Spleen (tissue), 11 donors: ENCODE results near the gene DHRSX. TPM values are rescaled to one million over a fixed set of nuclear protein-coding genes. Genes with fewer than 3 reads are reported as not detected.

Experiments used
- DNase-seq: peaks from one replicate; pipeline ENCODE4 v3.0.0-alpha.2; 2020
- H3K27ac ChIP-seq, 8 donors: fragments of 200-600 bp; sonication (generic) in 7 of 8; 1 replicate in 4 of 8; 2 replicates in 4 of 8; pipeline versions ENCODE4 v1.5.0 to v1.8.0; 2016 to 2021; ENCODE audit warnings: inconsistent platforms in 4 of 8, mild to moderate bottlenecking in 4 of 8, moderate library complexity in 1 of 8
- H3K27me3 ChIP-seq, 7 donors: fragments of 200-600 bp; sonication (generic) in 6 of 7; replicated peaks in 1 of 7; 1 replicate in 4 of 7; 2 replicates in 3 of 7; pipeline versions ENCODE4 v1.5.0 to v1.8.0; 2016 to 2021; ENCODE audit warnings: inconsistent platforms in 3 of 7, mild to moderate bottlenecking in 1 of 7
- H3K36me3 ChIP-seq, 6 donors: fragments of 200-600 bp; sonication (generic) in 5 of 6; 1 replicate in 4 of 6; 2 replicates in 2 of 6; pipeline versions ENCODE4 v1.5.0 to v1.8.0; 2016 to 2021; ENCODE audit warnings: inconsistent platforms in 2 of 6
- H3K4me1 ChIP-seq, 6 donors: fragments of 200-600 bp; sonication (generic) in 5 of 6; 1 replicate in 3 of 6; 2 replicates in 3 of 6; pipeline versions ENCODE4 v1.5.0 to v1.8.0; 2016 to 2021; ENCODE audit warnings: inconsistent platforms in 3 of 6
- H3K4me3 ChIP-seq, 8 donors: fragments of 200-600 bp; sonication (generic) in 7 of 8; 1 replicate in 4 of 8; 2 replicates in 4 of 8; pipeline versions ENCODE4 v1.5.0 to v1.8.0; 2016 to 2021; ENCODE audit warnings: inconsistent platforms in 4 of 8, mild to moderate bottlenecking in 4 of 8, moderate library complexity in 2 of 8
- H3K9me3 ChIP-seq, 8 donors: fragments of 200-600 bp; sonication (generic) in 7 of 8; 1 replicate in 4 of 8; 2 replicates in 4 of 8; pipeline versions ENCODE4 v1.5.0 to v1.8.0; 2016 to 2021; ENCODE audit warnings: inconsistent platforms in 4 of 8
- CTCF ChIP-seq, 11 experiments: fragments of 200-600 bp in 7 of 11; fragments of 450-650 bp in 4 of 11; sonication (generic) in 4 of 11; IDR thresholded peaks in 8 of 11; conservative IDR thresholded peaks in 3 of 11; 1 replicate in 7 of 11; 2 replicates in 4 of 11; pipeline versions ENCODE4 v1.4.0 to v1.8.0; 2016 to 2021; ENCODE audit warnings: antibody characterized with exemption in 11 of 11, inconsistent platforms in 4 of 11, mild to moderate bottlenecking in 1 of 11
- POLR2A ChIP-seq, 3 donors: fragments of 450-650 bp; IDR thresholded peaks; one replicate each; pipeline ENCODE4 v1.5.1; 2017; ENCODE audit warnings: antibody characterized with exemption in 3 of 3, mild to moderate bottlenecking in 1 of 3
- POLR2AphosphoS5 ChIP-seq, 3 donors: sonication (generic); formaldehyde crosslinking; IDR thresholded peaks; one replicate each; pipeline ENCODE4 v1.5.1; 2017; ENCODE audit warnings: antibody characterized with exemption in 3 of 3
- WGBS, 5 donors: extraction: QIAGEN DNeasy Blood & Tissue Kit in 3 of 5; methylation state at CpG; one replicate each; pipeline versions ENCODE4 v1.1.5 to v1.1.7; 2013 to 2018; 5-methylcytosine and 5-hydroxymethylcytosine counted together
- intact Hi-C: fragments of 100-400 bp; cut with DNase I; formaldehyde crosslinking; loops from one replicate; pipeline ENCODE4 v1.15.0; 2023; ENCODE audit warnings: low total_unique reads
- polyA plus RNA-seq, 3 donors: library from polyadenylated mRNA; stranded (reverse); fragments of 200-250 nt; gene quantifications; one replicate each; pipeline ENCODE4 v1.2.1, GENCODE V29; 2013
- total RNA-seq, 7 donors: library from RNA; depleted of rRNA in 3 of 7; stranded (reverse); fragments of >200 nt in 3 of 7; fragmentation: NEBNext Ultra II Directional in 4 of 7; extraction: Animal tissue kit (Norgen Biotek cat#: 25700) in 4 of 7; gene quantifications; one replicate each; pipeline versions ENCODE4 v1.1.0 to v1.2.1, GENCODE V29; 2016 to 2021
- donor health status: healthy with polysubstance abuse.
- donor health status: DM: no; HTN: no; CAD: no; lungs with moderate emphysema.
- donor health status: DM: no; HTN: no; CAD: no.
- donor health status: Bipolar disorder and iron deficiency.
- donor health status: healthy.
- donor health status: DM: no; HTN: no; CAD: no.
- donor health status: DM: yes; HTN: yes; CAD: no.

DHRSX gene
- total and polyA plus RNA-seq, 10 donors: 5.5 to 29.6 (median 23.2) TPM

GRCh38 chrX:2226182-2226581, 274.6 kb downstream of the DHRSX start:
- DNase-seq: no peak
- TF ChIP-seq POLR2A (IDR thresholded peaks at IDR 0.05) (no peak), POLR2AphosphoS5 (IDR thresholded peaks at IDR 0.05) (no peak), CTCF (IDR thresholded peaks at IDR 0.05 in 8 of 11, conservative IDR thresholded peaks at IDR 0.05 in 3 of 11) (no peak)

GRCh38 chrX:2224597-2225235, 276.1 kb downstream of the DHRSX start:
- no peak overlapping the region for H3K4me3 ChIP-seq
- peaks cover 4 to 67% (median 25%) of the 10 kb centered on the region in 6 donors for H3K36me3 ChIP-seq
- no peaks in the 10 kb centered on the region for H3K27me3 ChIP-seq
- 88 to 99% (median 95%) methylated on average over 9 of the region's 9 CpGs for WGBS, 5 donors
- no peak overlapping the region for H3K27ac ChIP-seq
- TF ChIP-seq CTCF (IDR thresholded peaks at IDR 0.05 in 8 of 11, conservative IDR thresholded peaks at IDR 0.05 in 3 of 11): no peak
- TF ChIP-seq POLR2AphosphoS5 (IDR thresholded peaks at IDR 0.05): no peak
- no peak for TF ChIP-seq POLR2A (IDR thresholded peaks at IDR 0.05)
- DNase-seq: no peak
- peaks cover 4 to 61% (median 43%) of the 10 kb centered on the region in 8 donors for H3K9me3 ChIP-seq
- H3K4me1 ChIP-seq: no peaks in the 10 kb centered on the region
- intact Hi-C loops: no loop called here

More at GRCh38 chrX:2226182-2226581, 274.6 kb downstream of the DHRSX start:
- H3K36me3 ChIP-seq: peaks cover 0 to 65% (median 15%) of the 10 kb centered on the region in 6 donors
- H3K27ac ChIP-seq: no peak overlapping the region
- H3K27me3 ChIP-seq: no peaks in the 10 kb centered on the region
- WGBS, 5 donors: 83 to 92% (median 84%) methylated on average over 9 of the region's 9 CpGs
- H3K9me3 ChIP-seq: peaks cover 0 to 55% (median 36%) of the 10 kb centered on the region in 8 donors
- H3K4me3 ChIP-seq: no peak overlapping the region
- intact Hi-C loops: no loop called here
- H3K4me1 ChIP-seq: no peaks in the 10 kb centered on the region

- Histone ChIP-seq H3K4me1 (no peaks in the 10 kb centered on the region), H3K4me3 (no peak overlapping the region), H3K27ac (no peak overlapping the region), H3K27me3 (no peaks in the 10 kb centered on the region), H3K36me3 (peaks cover 4 to 67% (median 26%) of the 10 kb centered on the region in 6 donors), H3K9me3 (peaks cover 7 to 61% (median 48%) of the 10 kb centered on the region in 8 donors)
- no peak for TF ChIP-seq POLR2A (IDR thresholded peaks at IDR 0.05)
- no peak for TF ChIP-seq CTCF (IDR thresholded peaks at IDR 0.05 in 8 of 11, conservative IDR thresholded peaks at IDR 0.05 in 3 of 11)
- no peak for TF ChIP-seq POLR2AphosphoS5 (IDR thresholded peaks at IDR 0.05)
- intact Hi-C loops: no loop called here
- 27 to 60% (median 35%) methylated on average over 6 to 7 of the region's 7 CpGs for WGBS, 5 donors
- no peak for DNase-seq
These were observed 276.6 kb downstream of the DHRSX start for GRCh38 chrX:2224161-2224560.

- H3K4me3 ChIP-seq: no peak overlapping the region
- DNase-seq: no peak
- H3K9me3 ChIP-seq: peaks cover 7 to 84% (median 71%) of the 10 kb centered on the region in 8 donors
- no peaks in the 10 kb centered on the region for H3K27me3 ChIP-seq
- intact Hi-C loops: no loop called here
- H3K36me3 ChIP-seq: peaks cover 4 to 75% (median 26%) of the 10 kb centered on the region in 6 donors
- H3K27ac ChIP-seq: no peak overlapping the region
- no peaks in the 10 kb centered on the region for H3K4me1 ChIP-seq
- TF ChIP-seq POLR2A (IDR thresholded peaks at IDR 0.05): no peak
- no peak for TF ChIP-seq POLR2AphosphoS5 (IDR thresholded peaks at IDR 0.05)
- no peak for TF ChIP-seq CTCF (IDR thresholded peaks at IDR 0.05 in 8 of 11, conservative IDR thresholded peaks at IDR 0.05 in 3 of 11)
- 82 to 93% (median 92%) methylated on average over 10 to 12 of the region's 12 CpGs for WGBS, 5 donors
These were observed 279.8 kb downstream of the DHRSX start for GRCh38 chrX:2220829-2221567.
